IPS DF 6.9 (cell line): ENCODE measurements around the gene HAP1.
"Not testable (repeated sequence)": the region's sequence is repeated elsewhere in the genome, so short reads cannot be mapped to it uniquely, and the experiment has no call there.

ENCODE experiments used
- DNase-seq: peaks from one replicate; pipeline ENCODE4 v3.0.0-alpha.2; 2013; ENCODE audit warnings: low read depth, low spot score
- H3K27ac ChIP-seq: one replicate; pipeline ENCODE4 v1.5.1; 2013; ENCODE audit warnings: low read length, control low read depth
- H3K27me3 ChIP-seq: 2 replicates; pipeline ENCODE4 v1.6.1; 2013; ENCODE audit warnings: mild to moderate bottlenecking, low read length; ENCODE audit not compliant: control insufficient read depth, insufficient read depth
- H3K36me3 ChIP-seq: 2 replicates; pipeline ENCODE4 v1.6.1; 2013; ENCODE audit warnings: low read length; ENCODE audit not compliant: control insufficient read depth, insufficient read depth
- H3K4me1 ChIP-seq: 2 replicates; pipeline ENCODE4 v1.6.1; 2013; ENCODE audit warnings: low read length; ENCODE audit not compliant: control insufficient read depth, insufficient read depth
- H3K4me3 ChIP-seq: 2 replicates; pipeline ENCODE4 v1.5.1; 2013; ENCODE audit warnings: mild to moderate bottlenecking, low read length
- H3K9me3 ChIP-seq: 2 replicates; pipeline ENCODE4 v1.6.1; 2013; ENCODE audit warnings: low read length, inconsistent platforms; ENCODE audit not compliant: control insufficient read depth, insufficient read depth
- WGBS: extraction: QIAGEN DNeasy Blood & Tissue Kit; methylation state at CpG from one replicate; pipeline ENCODE4 v1.1.7; 2013; ENCODE audit warnings: mixed read lengths, missing lambda C conversion rate; ENCODE audit not compliant: insufficient read length, insufficient coverage; 5-methylcytosine and 5-hydroxymethylcytosine counted together

HAP1 gene

GRCh38 chr17:41680426-41681040, 53.9 kb downstream of the HAP1 start:
- H3K9me3 ChIP-seq = no peaks in the 10 kb centered on the region
- no peak overlapping the region for H3K4me3 ChIP-seq
- no peak overlapping the region for H3K27ac ChIP-seq
- DNase-seq = no peak
- no CpG with 5 or more reads among the region's 10 CpGs for WGBS
- no peaks in the 10 kb centered on the region for H3K36me3 ChIP-seq
- no peaks in the 10 kb centered on the region for H3K27me3 ChIP-seq
- peaks cover 4% of the 10 kb centered on the region; the same call in 1 of the 2 replicates for H3K4me1 ChIP-seq

DNA sequence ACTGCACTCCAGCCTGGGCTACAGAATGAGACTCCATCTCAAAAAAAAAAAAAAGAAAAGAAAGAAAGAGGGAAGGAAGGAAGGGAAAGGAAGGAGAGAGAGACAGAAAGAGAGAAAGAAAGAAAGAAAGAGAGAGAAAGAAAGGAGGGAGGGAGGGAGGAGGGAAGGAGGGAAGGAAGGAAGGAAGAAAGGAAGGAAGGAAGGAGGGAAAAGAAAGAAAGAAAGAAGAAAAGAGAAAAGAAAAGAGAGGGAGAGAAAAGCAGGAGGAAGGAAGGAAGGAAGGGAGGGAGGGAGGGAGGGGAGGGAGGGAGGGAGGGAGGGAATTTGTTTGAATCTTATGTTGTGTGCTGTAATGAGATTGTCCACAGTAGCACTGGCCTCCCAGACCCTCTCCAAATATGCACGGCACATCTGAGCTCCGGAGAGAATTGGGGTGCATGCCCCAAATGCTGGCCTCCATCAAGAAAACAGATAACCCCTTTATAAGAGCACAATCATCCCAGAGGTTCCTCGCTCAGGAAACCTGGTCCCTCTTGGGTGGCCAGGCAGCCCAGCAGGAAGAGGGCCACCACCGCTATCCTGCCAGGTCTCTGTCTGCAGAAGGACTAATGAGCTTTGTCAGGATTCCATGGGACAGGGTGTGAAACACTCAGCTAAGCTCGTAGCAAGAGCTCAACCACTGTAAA, 54.6 kb downstream of the HAP1 start:
- WGBS = no CpG with 5 or more reads among the region's 5 CpGs
- Histone ChIP-seq H3K9me3 (no peaks in the 10 kb centered on the region), H3K36me3 (no peaks in the 10 kb centered on the region), H3K4me3 (no peak overlapping the region), H3K27me3 (no peaks in the 10 kb centered on the region), H3K27ac (no peak overlapping the region), H3K4me1 (peaks cover 4% of the 10 kb centered on the region; the same call in 1 of the 2 replicates)
- no peak for DNase-seq

- peaks cover 4% of the 10 kb centered on the region; the same call in 1 of the 2 replicates for H3K4me1 ChIP-seq
- no peaks in the 10 kb centered on the region for H3K27me3 ChIP-seq
- H3K9me3 ChIP-seq = no peaks in the 10 kb centered on the region
- H3K27ac ChIP-seq = no peak overlapping the region
- no CpG with 5 or more reads among the region's 6 CpGs for WGBS
- no peak for DNase-seq
- no peaks in the 10 kb centered on the region for H3K36me3 ChIP-seq
- no peak overlapping the region for H3K4me3 ChIP-seq
Observed at GRCh38 chr17:41678907-41679739, 55.3 kb downstream of the HAP1 start.

GRCh38 chr17:41678411-41678906, 56.0 kb downstream of the HAP1 start:
- no peak overlapping the region for H3K27ac ChIP-seq
- no peak for DNase-seq

DNA sequence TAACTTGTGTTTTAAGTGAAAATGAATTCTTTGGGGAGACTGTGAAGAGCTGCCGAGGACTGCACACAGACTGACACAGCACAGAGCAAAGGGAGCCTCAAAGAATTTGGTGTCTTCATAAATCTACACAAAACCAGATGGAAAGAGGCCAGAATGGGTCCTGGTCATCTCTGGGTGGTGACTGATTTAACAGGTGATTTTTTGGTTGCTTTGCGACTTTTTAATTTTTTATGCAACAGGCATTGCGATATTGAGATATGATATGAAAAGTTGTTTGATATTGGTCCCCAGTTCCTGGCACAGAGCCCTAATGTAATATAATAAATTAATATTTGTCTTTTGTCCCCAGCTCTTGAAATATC, 58.4 kb downstream of the HAP1 start:
- H3K4me3 ChIP-seq = no peak overlapping the region
- H3K27ac ChIP-seq = no peak overlapping the region
- no peaks in the 10 kb centered on the region for H3K9me3 ChIP-seq
- DNase-seq = no peak
- no peaks in the 10 kb centered on the region for H3K27me3 ChIP-seq
- peaks cover 3% of the 10 kb centered on the region; the same call in 1 of the 2 replicates for H3K4me1 ChIP-seq
- H3K36me3 ChIP-seq = no peaks in the 10 kb centered on the region
- WGBS = 100% methylated on average over 2 of the region's 3 CpGs

More at GRCh38 chr17:41678411-41678906, 56.0 kb downstream of the HAP1 start:
- no CpG with 5 or more reads among the region's 2 CpGs for WGBS
- peaks cover 3% of the 10 kb centered on the region; the same call in 1 of the 2 replicates for H3K4me1 ChIP-seq
- no peak overlapping the region for H3K4me3 ChIP-seq
- no peaks in the 10 kb centered on the region for H3K27me3 ChIP-seq
- H3K36me3 ChIP-seq = no peaks in the 10 kb centered on the region
- H3K9me3 ChIP-seq = no peaks in the 10 kb centered on the region

GRCh38 chr17:41675157-41676057, 59.0 kb downstream of the HAP1 start:
- not testable (repeated sequence) for H3K4me1 ChIP-seq

More at GRCh38 chr17:41675157-41676057, 59.0 kb downstream of the HAP1 start:
- H3K27me3 ChIP-seq, DNase-seq, H3K9me3 ChIP-seq, H3K4me3 ChIP-seq, H3K36me3 ChIP-seq, H3K27ac ChIP-seq: not testable (repeated sequence)
- no CpG with 5 or more reads among the region's 7 CpGs for WGBS
